GM12878 (cell line): ENCODE measurements around the gene EEF1B2.

Experiments used
- CEBPB ChIP-seq, 2 experiments: fragments of 150-350 bp in 1 of 2; IDR thresholded peaks; 2 replicates each; pipeline ENCODE4 v1.6.1; 2012 to 2014; ENCODE audit warnings: low read depth in 2 of 2, low read length in 2 of 2, borderline replicate concordance in 1 of 2, inconsistent platforms in 1 of 2
- CREB1 ChIP-seq: IDR thresholded peaks from 2 replicates; pipeline ENCODE4 v1.6.1; 2012; ENCODE audit warnings: low read depth, mild to moderate bottlenecking, inconsistent platforms
- ESRRA ChIP-seq: IDR thresholded peaks from 2 replicates; pipeline ENCODE4 v1.6.1; 2012; ENCODE audit warnings: mild to moderate bottlenecking, low read length, improper control_type of control experiment
- EZH2 ChIP-seq: IDR thresholded peaks from 2 replicates; pipeline ENCODE4 v1.6.1; 2012; ENCODE audit warnings: low read depth, mild to moderate bottlenecking, control low read depth, inconsistent platforms, low read length, borderline replicate concordance; ENCODE audit not compliant: control insufficient read depth
- MXI1 ChIP-seq: fragments of 150-350 bp; IDR thresholded peaks from 2 replicates; pipeline ENCODE4 v1.6.1; 2011; ENCODE audit warnings: low read depth, mild to moderate bottlenecking, inconsistent platforms, low read length, improper control_type of control experiment
- POLR2A ChIP-seq: IDR thresholded peaks from 2 replicates; pipeline ENCODE4 v1.6.1; 2011; ENCODE audit warnings: low read depth, mild to moderate bottlenecking, low read length
- POLR2AphosphoS5 ChIP-seq: IDR thresholded peaks from 2 replicates; pipeline ENCODE4 v1.6.1; 2011; ENCODE audit warnings: mild to moderate bottlenecking, low read length, inconsistent platforms
- RAD21 ChIP-seq: IDR thresholded peaks from 2 replicates; pipeline ENCODE4 v1.6.1; 2011; ENCODE audit warnings: mild to moderate bottlenecking, low read depth, low read length, moderate library complexity; ENCODE audit not compliant: insufficient read depth
- RBBP5 ChIP-seq: fragments of 200-600 bp; sonication (generic); conservative IDR thresholded peaks from 2 replicates; pipeline ENCODE4 v1.6.1; 2016
- RCOR1 ChIP-seq: conservative IDR thresholded peaks from 2 replicates; pipeline ENCODE4 v1.6.1; 2012; ENCODE audit warnings: low read depth, low read length, improper control_type of control experiment
- TAF1 ChIP-seq: IDR thresholded peaks from 2 replicates; pipeline ENCODE4 v1.6.1; 2011; ENCODE audit warnings: mild to moderate bottlenecking, low read depth, low read length, borderline replicate concordance
- USF2 ChIP-seq: IDR thresholded peaks from 2 replicates; pipeline ENCODE4 v1.6.1; 2011; ENCODE audit warnings: low read depth, low read length, improper control_type of control experiment, borderline replicate concordance
- TF ChIP-seq, protein P1 (sequence below), 3 experiments: IDR thresholded peaks in 2 of 3; conservative IDR thresholded peaks in 1 of 3; 2 replicates each; pipeline ENCODE4 v1.5.1; 2011; ENCODE audit warnings: low read depth in 3 of 3, low read length in 3 of 3, mild to moderate bottlenecking in 3 of 3, control low read depth in 2 of 3, moderate library complexity in 2 of 3, inconsistent platforms in 1 of 3, mixed read lengths in 1 of 3; ENCODE audit not compliant: control insufficient read depth in 2 of 3, insufficient read depth in 1 of 3; ENCODE audit errors: extremely low read depth in 1 of 3

DNA sequence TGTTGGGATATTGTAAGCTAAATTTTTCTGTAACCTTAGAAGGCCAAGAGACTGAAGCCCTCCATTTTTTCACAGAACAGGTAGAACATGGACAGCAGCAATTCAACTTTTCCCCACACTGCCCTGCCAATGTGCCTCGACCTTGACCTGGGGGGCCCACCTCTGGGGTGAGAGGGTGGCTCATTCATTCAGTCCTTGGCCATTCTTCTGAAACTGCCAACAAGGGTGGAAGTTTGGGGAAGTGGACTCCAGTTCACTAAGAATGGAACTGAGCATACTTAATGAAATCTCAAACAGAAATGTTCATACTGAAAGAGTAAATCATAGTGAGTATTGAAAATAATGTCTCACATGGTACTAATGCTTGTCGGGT lies 1.1 kb downstream of the EEF1B2 start:
- TF ChIP-seq MXI1: no peak
- no peak for TF ChIP-seq TAF1
- 0 out of 2 replicates have a peak, but pooled peaks have one; percentile 22 for TF ChIP-seq POLR2A
- TF ChIP-seq CEBPB (IDR thresholded peaks at IDR 0.05; ENCODE audit: borderline replicate concordance in 1 of 2, low read depth in 2 of 2, low read length in 2 of 2): no peak
- no peak for TF ChIP-seq EZH2
- no peak for TF ChIP-seq ESRRA
- no peak for TF ChIP-seq RBBP5
- TF ChIP-seq RAD21: no peak
- TF ChIP-seq, protein P1, sequence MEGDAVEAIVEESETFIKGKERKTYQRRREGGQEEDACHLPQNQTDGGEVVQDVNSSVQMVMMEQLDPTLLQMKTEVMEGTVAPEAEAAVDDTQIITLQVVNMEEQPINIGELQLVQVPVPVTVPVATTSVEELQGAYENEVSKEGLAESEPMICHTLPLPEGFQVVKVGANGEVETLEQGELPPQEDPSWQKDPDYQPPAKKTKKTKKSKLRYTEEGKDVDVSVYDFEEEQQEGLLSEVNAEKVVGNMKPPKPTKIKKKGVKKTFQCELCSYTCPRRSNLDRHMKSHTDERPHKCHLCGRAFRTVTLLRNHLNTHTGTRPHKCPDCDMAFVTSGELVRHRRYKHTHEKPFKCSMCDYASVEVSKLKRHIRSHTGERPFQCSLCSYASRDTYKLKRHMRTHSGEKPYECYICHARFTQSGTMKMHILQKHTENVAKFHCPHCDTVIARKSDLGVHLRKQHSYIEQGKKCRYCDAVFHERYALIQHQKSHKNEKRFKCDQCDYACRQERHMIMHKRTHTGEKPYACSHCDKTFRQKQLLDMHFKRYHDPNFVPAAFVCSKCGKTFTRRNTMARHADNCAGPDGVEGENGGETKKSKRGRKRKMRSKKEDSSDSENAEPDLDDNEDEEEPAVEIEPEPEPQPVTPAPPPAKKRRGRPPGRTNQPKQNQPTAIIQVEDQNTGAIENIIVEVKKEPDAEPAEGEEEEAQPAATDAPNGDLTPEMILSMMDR (IDR thresholded peaks at IDR 0.05 in 2 of 3, conservative IDR thresholded peaks at IDR 0.05 in 1 of 3; ENCODE audit: control insufficient read depth in 2 of 3, extremely low read depth in 1 of 3, insufficient read depth in 1 of 3, low read depth in 3 of 3, low read length in 3 of 3): no peak
- no peak for TF ChIP-seq RCOR1
- TF ChIP-seq CREB1: no peak
- TF ChIP-seq POLR2AphosphoS5: no peak
- TF ChIP-seq USF2: no peak
